Spleen (tissue), 11 donors: ENCODE results near the gene RAB3IL1. TPM values are rescaled to one million over a fixed set of nuclear protein-coding genes. Genes with fewer than 3 reads are reported as not detected.

Experiments
- DNase-seq: peaks from one replicate; pipeline ENCODE4 v3.0.0-alpha.2; 2020
- H3K27ac ChIP-seq, 8 donors: fragments of 200-600 bp; sonication (generic) in 7 of 8; 1 replicate in 4 of 8; 2 replicates in 4 of 8; pipeline versions ENCODE4 v1.5.0 to v1.8.0; 2016 to 2021; ENCODE audit warnings: inconsistent platforms in 4 of 8, mild to moderate bottlenecking in 4 of 8, moderate library complexity in 1 of 8
- H3K27me3 ChIP-seq, 7 donors: fragments of 200-600 bp; sonication (generic) in 6 of 7; replicated peaks in 1 of 7; 1 replicate in 4 of 7; 2 replicates in 3 of 7; pipeline versions ENCODE4 v1.5.0 to v1.8.0; 2016 to 2021; ENCODE audit warnings: inconsistent platforms in 3 of 7, mild to moderate bottlenecking in 1 of 7
- H3K36me3 ChIP-seq, 6 donors: fragments of 200-600 bp; sonication (generic) in 5 of 6; 1 replicate in 4 of 6; 2 replicates in 2 of 6; pipeline versions ENCODE4 v1.5.0 to v1.8.0; 2016 to 2021; ENCODE audit warnings: inconsistent platforms in 2 of 6
- H3K4me1 ChIP-seq, 6 donors: fragments of 200-600 bp; sonication (generic) in 5 of 6; 1 replicate in 3 of 6; 2 replicates in 3 of 6; pipeline versions ENCODE4 v1.5.0 to v1.8.0; 2016 to 2021; ENCODE audit warnings: inconsistent platforms in 3 of 6
- H3K4me3 ChIP-seq, 8 donors: fragments of 200-600 bp; sonication (generic) in 7 of 8; 1 replicate in 4 of 8; 2 replicates in 4 of 8; pipeline versions ENCODE4 v1.5.0 to v1.8.0; 2016 to 2021; ENCODE audit warnings: inconsistent platforms in 4 of 8, mild to moderate bottlenecking in 4 of 8, moderate library complexity in 2 of 8
- H3K9me3 ChIP-seq, 8 donors: fragments of 200-600 bp; sonication (generic) in 7 of 8; 1 replicate in 4 of 8; 2 replicates in 4 of 8; pipeline versions ENCODE4 v1.5.0 to v1.8.0; 2016 to 2021; ENCODE audit warnings: inconsistent platforms in 4 of 8
- CTCF ChIP-seq, 11 experiments: fragments of 200-600 bp in 7 of 11; fragments of 450-650 bp in 4 of 11; sonication (generic) in 4 of 11; IDR thresholded peaks in 8 of 11; conservative IDR thresholded peaks in 3 of 11; 1 replicate in 7 of 11; 2 replicates in 4 of 11; pipeline versions ENCODE4 v1.4.0 to v1.8.0; 2016 to 2021; ENCODE audit warnings: antibody characterized with exemption in 11 of 11, inconsistent platforms in 4 of 11, mild to moderate bottlenecking in 1 of 11
- POLR2A ChIP-seq, 3 donors: fragments of 450-650 bp; IDR thresholded peaks; one replicate each; pipeline ENCODE4 v1.5.1; 2017; ENCODE audit warnings: antibody characterized with exemption in 3 of 3, mild to moderate bottlenecking in 1 of 3
- POLR2AphosphoS5 ChIP-seq, 3 donors: sonication (generic); formaldehyde crosslinking; IDR thresholded peaks; one replicate each; pipeline ENCODE4 v1.5.1; 2017; ENCODE audit warnings: antibody characterized with exemption in 3 of 3
- WGBS, 5 donors: extraction: QIAGEN DNeasy Blood & Tissue Kit in 3 of 5; methylation state at CpG; one replicate each; pipeline versions ENCODE4 v1.1.5 to v1.1.7; 2013 to 2018; 5-methylcytosine and 5-hydroxymethylcytosine counted together
- intact Hi-C: fragments of 100-400 bp; cut with DNase I; formaldehyde crosslinking; loops from one replicate; pipeline ENCODE4 v1.15.0; 2023; ENCODE audit warnings: low total_unique reads
- polyA plus RNA-seq, 3 donors: library from polyadenylated mRNA; stranded (reverse); fragments of 200-250 nt; gene quantifications; one replicate each; pipeline ENCODE4 v1.2.1, GENCODE V29; 2013
- total RNA-seq, 7 donors: library from RNA; depleted of rRNA in 3 of 7; stranded (reverse); fragments of >200 nt in 3 of 7; fragmentation: NEBNext Ultra II Directional in 4 of 7; extraction: Animal tissue kit (Norgen Biotek cat#: 25700) in 4 of 7; gene quantifications; one replicate each; pipeline versions ENCODE4 v1.1.0 to v1.2.1, GENCODE V29; 2016 to 2021
- donor health status: healthy with polysubstance abuse.
- donor health status: DM: no; HTN: no; CAD: no; lungs with moderate emphysema.
- donor health status: DM: no; HTN: no; CAD: no.
- donor health status: Bipolar disorder and iron deficiency.
- donor health status: healthy.
- donor health status: DM: no; HTN: no; CAD: no.
- donor health status: DM: yes; HTN: yes; CAD: no.

The RAB3IL1 gene
- total and polyA plus RNA-seq, 10 donors, result 6.5 to 57.1 (median 34.6) TPM

DNA sequence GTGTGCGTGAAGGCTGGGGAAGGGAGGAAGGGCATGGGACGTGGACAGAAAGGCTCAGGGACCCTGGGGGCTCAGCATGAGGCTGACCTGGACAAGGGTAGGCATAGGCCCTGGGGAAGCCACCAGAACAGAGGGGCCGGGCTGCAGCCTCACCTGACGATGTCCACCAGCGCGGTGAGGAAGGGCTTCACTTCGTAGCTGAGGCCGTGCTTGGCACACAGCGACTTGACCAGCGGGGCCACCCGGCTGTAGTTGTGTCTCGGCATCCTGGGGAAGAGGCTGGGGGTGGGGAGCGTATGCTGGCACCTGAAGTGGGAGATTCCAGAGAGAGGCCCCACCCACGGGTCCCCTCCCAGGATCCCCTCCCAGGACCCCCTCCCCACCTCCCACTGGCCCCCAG lies 41.7 kb downstream of the RAB3IL1 start:
- Histone ChIP-seq H3K36me3 (peaks cover 0 to 44% (median 3%) of the 10 kb centered on the region in 6 donors), H3K4me1 (peaks cover 7 to 36% (median 14%) of the 10 kb centered on the region in 6 donors), H3K9me3 (no peaks in the 10 kb centered on the region), H3K4me3 (no peak overlapping the region), H3K27ac (no peak overlapping the region), H3K27me3 (peaks cover 0 to 2% (median 0%) of the 10 kb centered on the region in 7 donors)
- no peak for DNase-seq
- WGBS, 5 donors, result 91 to 99% (median 94%) methylated on average over 8 to 14 of the region's 14 CpGs
- no peak for TF ChIP-seq POLR2A (IDR thresholded peaks at IDR 0.05)
- TF ChIP-seq CTCF (IDR thresholded peaks at IDR 0.05 in 8 of 11, conservative IDR thresholded peaks at IDR 0.05 in 3 of 11), result no peak
- TF ChIP-seq POLR2AphosphoS5 (IDR thresholded peaks at IDR 0.05), result no peak
- intact Hi-C loops, result loop anchor here (10.0 kb wide), 1 partner anchor 229 kb away; no protein-coding TSS in a partner anchor

- TF ChIP-seq POLR2A (IDR thresholded peaks at IDR 0.05) (no peak), CTCF (IDR thresholded peaks at IDR 0.05 in 8 of 11, conservative IDR thresholded peaks at IDR 0.05 in 3 of 11) (no peak), POLR2AphosphoS5 (IDR thresholded peaks at IDR 0.05) (no peak)
- no peak overlapping the region for H3K4me3 ChIP-seq
- H3K27me3 ChIP-seq, result peaks cover 0 to 6% (median 0%) of the 10 kb centered on the region in 7 donors
- intact Hi-C loops, result loop anchor here (10.0 kb wide), 1 partner anchor 230 kb away; no protein-coding TSS in a partner anchor
- H3K4me1 ChIP-seq, result peaks cover 7 to 33% (median 13%) of the 10 kb centered on the region in 6 donors
- peaks cover 0 to 44% (median 3%) of the 10 kb centered on the region in 6 donors for H3K36me3 ChIP-seq
- WGBS, 5 donors, result 59 to 66% (median 61%) methylated on average over 3 of the region's 3 CpGs
- no peak overlapping the region for H3K27ac ChIP-seq
- no peaks in the 10 kb centered on the region for H3K9me3 ChIP-seq
- DNase-seq, result no peak
Measured at GRCh38 chr11:61874853-61875252, 42.5 kb downstream of the RAB3IL1 start.

DNA sequence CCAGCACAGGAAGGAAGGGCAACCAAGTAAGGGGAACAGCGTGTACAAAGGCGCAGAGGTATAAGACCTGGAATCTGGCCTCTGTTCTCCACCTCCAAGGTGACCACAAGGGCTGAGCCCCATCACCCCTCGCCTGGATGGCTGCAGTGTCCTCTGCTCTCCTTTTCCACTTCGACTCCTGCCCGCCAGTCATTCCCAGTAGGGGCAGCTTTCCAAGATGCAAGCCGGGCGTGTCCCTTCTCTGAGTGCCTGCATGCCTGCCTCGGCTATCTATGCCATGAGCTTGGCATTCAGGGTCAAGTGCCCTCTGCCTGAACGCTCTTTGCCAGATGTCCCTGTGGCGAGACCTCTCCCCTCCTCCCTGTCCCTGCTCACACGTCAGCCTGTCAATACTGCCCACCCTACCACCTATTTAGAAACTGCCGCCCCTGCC lies 43.0 kb downstream of the RAB3IL1 start:
- no peak for TF ChIP-seq CTCF (IDR thresholded peaks at IDR 0.05 in 8 of 11, conservative IDR thresholded peaks at IDR 0.05 in 3 of 11)
- no peak for TF ChIP-seq POLR2AphosphoS5 (IDR thresholded peaks at IDR 0.05)
- no peak for TF ChIP-seq POLR2A (IDR thresholded peaks at IDR 0.05)
- no peak overlapping the region for H3K27ac ChIP-seq
- intact Hi-C loops, result loop anchor here (10.0 kb wide), 1 partner anchor 230 kb away; no protein-coding TSS in a partner anchor
- peaks cover 7 to 28% (median 10%) of the 10 kb centered on the region in 6 donors for H3K4me1 ChIP-seq
- H3K27me3 ChIP-seq, result peaks cover 0 to 8% (median 0%) of the 10 kb centered on the region in 7 donors
- no peak for DNase-seq
- no peaks in the 10 kb centered on the region for H3K9me3 ChIP-seq
- no peak overlapping the region for H3K4me3 ChIP-seq
- 70 to 84% (median 74%) methylated on average over 12 of the region's 12 CpGs for WGBS, 5 donors
- H3K36me3 ChIP-seq, result peaks cover 0 to 44% (median 3%) of the 10 kb centered on the region in 6 donors

- no peak overlapping the region for H3K27ac ChIP-seq
- TF ChIP-seq POLR2AphosphoS5 (IDR thresholded peaks at IDR 0.05), result no peak
- no peak for TF ChIP-seq POLR2A (IDR thresholded peaks at IDR 0.05)
- TF ChIP-seq CTCF (IDR thresholded peaks at IDR 0.05 in 8 of 11, conservative IDR thresholded peaks at IDR 0.05 in 3 of 11), result no peak
- intact Hi-C loops, result loop anchor here (10.0 kb wide), 1 partner anchor 231 kb away; no protein-coding TSS in a partner anchor
Measured at GRCh38 chr11:61873588-61874376, 43.6 kb downstream of the RAB3IL1 start.

More at GRCh38 chr11:61873588-61874376, 43.6 kb downstream of the RAB3IL1 start:
- Histone ChIP-seq H3K36me3 (peaks cover 0 to 41% (median 2%) of the 10 kb centered on the region in 6 donors), H3K4me1 (peaks cover 7 to 22% (median 10%) of the 10 kb centered on the region in 6 donors), H3K27me3 (peaks cover 0 to 8% (median 0%) of the 10 kb centered on the region in 7 donors), H3K9me3 (no peaks in the 10 kb centered on the region), H3K4me3 (no peak overlapping the region)
- WGBS, 5 donors, result 88 to 96% (median 92%) methylated on average over 14 to 16 of the region's 16 CpGs
- DNase-seq, result no peak
